Limb (tissue), 2 donors: Measurements from ENCODE around the gene CBLN1.
A peak's percentile ranks its signal among the peaks of the same experiment; 100 is the strongest.

ENCODE experiments used
- DNase-seq, 2 donors: peaks; one replicate each; pipeline ENCODE4 v3.0.0-alpha.2; 2016; ENCODE audit errors: extremely low spot score in 2 of 2

CBLN1 gene

GRCh38 chr16:49281480-49281842, at the start of gene CBLN1:
CBLN1 (minus strand) TSS chr16:49281838; CDS start chr16:49281465, 373 bp downstream.
- no peak for DNase-seq

- DNase-seq: no peak
Observed at GRCh38 chr16:49330562-49331201, 49.0 kb upstream of the CBLN1 start.

GRCh38 chr16:49328325-49328724, 46.7 kb upstream of the CBLN1 start:
- no peak for DNase-seq

GRCh38 chr16:49327466-49327865, 45.8 kb upstream of the CBLN1 start:
- no peak for DNase-seq

- DNase-seq: no peak
Observed at GRCh38 chr16:49324703-49325102, 43.1 kb upstream of the CBLN1 start.

- DNase-seq: no peak
Observed at GRCh38 chr16:49315602-49316001, 34.0 kb upstream of the CBLN1 start.

- no peak for DNase-seq
Observed at GRCh38 chr16:49312389-49312985, 30.8 kb upstream of the CBLN1 start.

GRCh38 chr16:49311823-49312222, 30.2 kb upstream of the CBLN1 start:
- no peak for DNase-seq

- DNase-seq: no peak
Observed at GRCh38 chr16:49307176-49307575, 25.5 kb upstream of the CBLN1 start.

GRCh38 chr16:49305406-49305805, 23.8 kb upstream of the CBLN1 start:
- no peak for DNase-seq

GRCh38 chr16:49292413-49292812, 10.8 kb upstream of the CBLN1 start:
- no peak for DNase-seq

GRCh38 chr16:49287572-49287971, 5.9 kb upstream of the CBLN1 start:
- no peak for DNase-seq

GRCh38 chr16:49284962-49285361, 3.3 kb upstream of the CBLN1 start:
- no peak for DNase-seq

GRCh38 chr16:49283376-49284049, 1.9 kb upstream of the CBLN1 start:
- no peak for DNase-seq

- DNase-seq: peak in 1 of 2 donors; percentile 43
Observed at GRCh38 chr16:49282690-49283375, 1.2 kb upstream of the CBLN1 start.

GRCh38 chr16:49281843-49282642, 405 bp upstream of the CBLN1 start:
- DNase-seq: peak; percentile 67 to 94

- no peak for DNase-seq
Observed at GRCh38 chr16:49280841-49281371, 732 bp downstream of the CBLN1 start.

GRCh38 chr16:49280105-49280741, 1.4 kb downstream of the CBLN1 start:
- peak in 1 of 2 donors; percentile 54 for DNase-seq

GRCh38 chr16:49278944-49279725, 2.5 kb downstream of the CBLN1 start:
- DNase-seq: no peak

GRCh38 chr16:49278567-49278827, 3.1 kb downstream of the CBLN1 start:
- DNase-seq: no peak
